H9 (cell line): ENCODE measurements around the gene CABLES2. TPM values are rescaled to one million over a fixed set of nuclear protein-coding genes. Genes with fewer than 3 reads are reported as not detected.
A peak's percentile ranks its signal among the peaks of the same experiment; 100 is the strongest.

ENCODE experiments used
- DNase-seq: peaks from one replicate; pipeline ENCODE4 v3.0.0-alpha.2; 2017
- H2AFZ ChIP-seq: one replicate; pipeline ENCODE4 v1.6.1; 2013; ENCODE audit warnings: mild to moderate bottlenecking, low read length, control low read depth, moderate library complexity
- H2AK5ac ChIP-seq: 2 replicates; pipeline ENCODE4 v1.6.1; 2013; ENCODE audit warnings: low read length, control low read depth, mixed read lengths; ENCODE audit not compliant: insufficient read length
- H2BK120ac ChIP-seq: one replicate; pipeline ENCODE4 v1.6.1; 2013; ENCODE audit warnings: low read depth, mild to moderate bottlenecking, low read length, control low read depth, inconsistent platforms; ENCODE audit not compliant: poor library complexity, severe bottlenecking
- H2BK12ac ChIP-seq: 2 replicates; pipeline ENCODE4 v1.6.1; 2013; ENCODE audit warnings: low read length, control low read depth, mixed read lengths, low read depth; ENCODE audit not compliant: insufficient read length
- H2BK15ac ChIP-seq: 2 replicates; pipeline ENCODE4 v1.6.1; 2013; ENCODE audit warnings: low read depth, low read length, control low read depth
- H2BK20ac ChIP-seq: one replicate; pipeline ENCODE4 v1.6.1; 2013; ENCODE audit warnings: low read depth, mild to moderate bottlenecking, low read length, control low read depth, inconsistent platforms; ENCODE audit not compliant: poor library complexity, severe bottlenecking
- H2BK5ac ChIP-seq: 2 replicates; pipeline ENCODE4 v1.6.1; 2013; ENCODE audit warnings: low read length, control low read depth, mixed read lengths; ENCODE audit not compliant: insufficient read length
- H3K14ac ChIP-seq: 2 replicates; pipeline ENCODE4 v1.6.1; 2013; ENCODE audit warnings: low read length, control low read depth; ENCODE audit not compliant: insufficient read depth
- H3K18ac ChIP-seq: 2 replicates; pipeline ENCODE4 v1.6.1; 2013; ENCODE audit warnings: low read depth, mild to moderate bottlenecking, mixed read lengths, low read length, control low read depth; ENCODE audit not compliant: insufficient read length
- H3K23ac ChIP-seq: 2 replicates; pipeline ENCODE4 v1.6.1; 2013; ENCODE audit warnings: low read length, control low read depth, mixed read lengths, low read depth; ENCODE audit not compliant: insufficient read length
- H3K23me2 ChIP-seq: 2 replicates; pipeline ENCODE4 v1.6.1; 2013; ENCODE audit warnings: low read depth, mild to moderate bottlenecking, mixed read lengths, low read length, control low read depth; ENCODE audit not compliant: insufficient read length, poor library complexity, severe bottlenecking
- H3K27ac ChIP-seq: 2 replicates; pipeline ENCODE4 v1.5.1; 2013; ENCODE audit warnings: low read length, control low read depth, mixed read lengths, low read depth; ENCODE audit not compliant: insufficient read length
- H3K27me3 ChIP-seq: 2 replicates; pipeline ENCODE4 v1.6.1; 2013; ENCODE audit warnings: low read length, control low read depth, inconsistent platforms; ENCODE audit not compliant: insufficient read depth
- H3K4ac ChIP-seq: 2 replicates; pipeline ENCODE4 v1.6.1; 2013; ENCODE audit warnings: low read depth, mild to moderate bottlenecking, control low read depth, inconsistent platforms, low read length, moderate library complexity
- H3K4me1 ChIP-seq: 2 replicates; pipeline ENCODE4 v1.6.1; 2013; ENCODE audit warnings: low read length, control low read depth, inconsistent platforms; ENCODE audit not compliant: insufficient read depth
- H3K4me2 ChIP-seq: 2 replicates; pipeline ENCODE4 v1.6.1; 2013; ENCODE audit warnings: low read length, control low read depth, mixed read lengths; ENCODE audit not compliant: insufficient read length, insufficient read depth
- H3K56ac ChIP-seq: 2 replicates; pipeline ENCODE4 v1.6.1; 2013; ENCODE audit warnings: low read depth, mild to moderate bottlenecking, mixed read lengths, low read length, control low read depth; ENCODE audit not compliant: insufficient read length
- H3K79me1 ChIP-seq: 2 replicates; pipeline ENCODE4 v1.6.1; 2013; ENCODE audit warnings: low read depth, mild to moderate bottlenecking, moderate library complexity, low read length, control low read depth, inconsistent platforms; ENCODE audit not compliant: insufficient read depth, poor library complexity, severe bottlenecking
- H3K79me2 ChIP-seq: 2 replicates; pipeline ENCODE4 v1.6.1; 2013; ENCODE audit warnings: low read length, control low read depth, inconsistent platforms; ENCODE audit not compliant: insufficient read depth
- H3K9ac ChIP-seq: 2 replicates; pipeline ENCODE4 v1.6.1; 2013; ENCODE audit warnings: low read length, control low read depth, mixed read lengths; ENCODE audit not compliant: insufficient read length; ENCODE audit errors: extremely low read depth
- H3K9me3 ChIP-seq: one replicate; pipeline ENCODE4 v1.6.1; 2013; ENCODE audit warnings: low read depth, low read length, inconsistent platforms; ENCODE audit not compliant: control insufficient read depth
- H3T11ph ChIP-seq: one replicate; pipeline ENCODE4 v1.6.1; 2013; ENCODE audit warnings: mild to moderate bottlenecking, low read length, control low read depth, inconsistent platforms
- H4K20me1 ChIP-seq: one replicate; pipeline ENCODE4 v1.6.1; 2013; ENCODE audit not compliant: control insufficient read depth, insufficient read length, insufficient read depth
- H4K5ac ChIP-seq: 2 replicates; pipeline ENCODE4 v1.6.1; 2013; ENCODE audit warnings: low read depth, mild to moderate bottlenecking, mixed read lengths, low read length, control low read depth; ENCODE audit not compliant: insufficient read length
- H4K8ac ChIP-seq: replicated peaks from 2 replicates; pipeline ENCODE4 v1.6.1; 2013; ENCODE audit warnings: low read length, control low read depth, mixed read lengths, low read depth; ENCODE audit not compliant: insufficient read length
- H4K91ac ChIP-seq: 2 replicates; pipeline ENCODE4 v1.6.1; 2013; ENCODE audit warnings: low read depth, mild to moderate bottlenecking, moderate library complexity, mixed read lengths, low read length, control low read depth; ENCODE audit not compliant: insufficient read length
- H3K27ac Mint-ChIP-seq, 3 experiments: 2 replicates in 2 of 3; 3 replicates in 1 of 3; pipeline ENCODE4 v1.8.0; 2020 to 2021; ENCODE audit warnings: mixed read lengths in 3 of 3, mild to moderate bottlenecking in 1 of 3, moderate library complexity in 1 of 3
- H3K27me3 Mint-ChIP-seq: 2 replicates; pipeline ENCODE4 v1.8.0; 2021; ENCODE audit warnings: low read depth, mild to moderate bottlenecking, moderate library complexity, mixed read lengths
- H3K36me3 Mint-ChIP-seq, 3 experiments: 2 replicates in 2 of 3; 3 replicates in 1 of 3; pipeline ENCODE4 v1.8.0; 2020 to 2021; ENCODE audit warnings: low read depth in 3 of 3, mixed read lengths in 3 of 3; ENCODE audit not compliant: insufficient read depth in 1 of 3
- H3K4me1 Mint-ChIP-seq, 2 experiments: 2 replicates each; pipeline ENCODE4 v1.8.0; 2020; ENCODE audit warnings: mixed read lengths in 2 of 2
- H3K4me3 Mint-ChIP-seq, 2 experiments: 2 replicates in 1 of 2; 3 replicates in 1 of 2; pipeline ENCODE4 v1.8.0; 2020 to 2021; ENCODE audit warnings: mild to moderate bottlenecking in 2 of 2, mixed read lengths in 2 of 2, moderate library complexity in 1 of 2
- H3K9me3 Mint-ChIP-seq, 2 experiments: 2 replicates in 1 of 2; 3 replicates in 1 of 2; pipeline ENCODE4 v1.8.0; 2020; ENCODE audit warnings: mild to moderate bottlenecking in 2 of 2, mixed read lengths in 2 of 2, moderate library complexity in 1 of 2
- CTCF ChIP-seq: fragments of 200-600 bp; sonication (generic); conservative IDR thresholded peaks from 3 replicates; pipeline ENCODE4 v1.8.0; 2021; ENCODE audit warnings: antibody characterized with exemption, mild to moderate bottlenecking
- WGBS: extraction: QIAGEN DNeasy Blood & Tissue Kit; methylation state at CpG from one replicate; pipeline ENCODE4 v1.1.7; 2013; ENCODE audit warnings: missing lambda C conversion rate, low lambda C conversion rate, mixed read lengths; ENCODE audit not compliant: insufficient read length; ENCODE audit errors: extremely low coverage; 5-methylcytosine and 5-hydroxymethylcytosine counted together
- total RNA-seq: library from RNA; stranded (reverse); gene quantifications from 2 replicates; pipeline ENCODE4 v1.2.1, GENCODE V29; 2021

The CABLES2 gene
- total RNA-seq, 1 experiment from 2014 or later, result 10.8 TPM

GRCh38 chr20:62448788-62449187 is 41.7 kb upstream of the CABLES2 start:
- peaks cover 0 to 5% of the 10 kb centered on the region in 2 experiments; a peak in 2 of 4 replicates for H3K4me1 Mint-ChIP-seq
- H4K20me1 ChIP-seq, result no peaks in the 10 kb centered on the region
- no peak overlapping the region for H3K4ac ChIP-seq
- no peak overlapping the region for H4K8ac ChIP-seq
- no peak overlapping the region for H3K23ac ChIP-seq
- no peaks in the 10 kb centered on the region for H3K23me2 ChIP-seq
- no peak overlapping the region for H3K4me3 Mint-ChIP-seq
- H4K5ac ChIP-seq, result no peak overlapping the region
- H3T11ph ChIP-seq, result no peak overlapping the region
- no peak overlapping the region for H4K91ac ChIP-seq
- H3K9me3 ChIP-seq, result no peaks in the 10 kb centered on the region
- H3K36me3 Mint-ChIP-seq, result no peaks in the 10 kb centered on the region; a peak in 1 of 7 replicates
- no peak overlapping the region for H3K9ac ChIP-seq
- H2AK5ac ChIP-seq, result no peak overlapping the region
- H3K14ac ChIP-seq, result 0 out of 2 replicates have a peak overlapping the region, but pooled peaks have one; percentile 41
- H2AFZ ChIP-seq, result no peak overlapping the region
- H3K56ac ChIP-seq, result no peak overlapping the region
- no peak overlapping the region for H2BK12ac ChIP-seq
- WGBS, result no CpG with 5 or more reads among the region's 14 CpGs
- H3K27me3 Mint-ChIP-seq, result peaks cover 13% of the 10 kb centered on the region
- no peak overlapping the region for H3K18ac ChIP-seq
- H3K9me3 Mint-ChIP-seq, result no peaks in the 10 kb centered on the region
- H3K4me2 ChIP-seq, result no peak overlapping the region
- no peaks in the 10 kb centered on the region for H3K27me3 ChIP-seq
- H2BK20ac ChIP-seq, result no peak overlapping the region
- H3K27ac Mint-ChIP-seq, result no peak overlapping the region
- H3K79me1 ChIP-seq, result no peaks in the 10 kb centered on the region
- H3K79me2 ChIP-seq, result no peaks in the 10 kb centered on the region
- H3K27ac ChIP-seq, result no peak overlapping the region
- H2BK15ac ChIP-seq, result no peak overlapping the region
- no peaks in the 10 kb centered on the region for H3K4me1 ChIP-seq
- no peak for DNase-seq
- H2BK120ac ChIP-seq, result no peak overlapping the region
- TF ChIP-seq CTCF, result no peak
- H2BK5ac ChIP-seq, result no peak overlapping the region
